IMR-90 (cell line): ENCODE results near the gene HNRNPC. TPM values are rescaled to one million over a fixed set of nuclear protein-coding genes. Genes with fewer than 3 reads are reported as not detected.

Experiments used
- ATAC-seq: fragments of 200-7000 bp; cut with Tn5 transposase; 2 replicates; pipeline ENCODE4 v1.9.1; 2020; ENCODE audit warnings: low read depth, mild to moderate bottlenecking, moderate library complexity
- BruUV-seq: library from RNA; stranded (reverse); fragments of 400-500 nt; replicated peaks from 2 replicates; lab custom pipeline; 2021; lab: Mats Ljungman, UMichigan
- CTCF ChIA-PET: fragments of 300-600 bp; formaldehyde crosslinking; extraction: SDS; loops from one replicate; lab custom pipeline; 2021; ENCODE audit warnings: antibody characterized with exemption; lab: Yijun Ruan, JAX
- POLR2A ChIA-PET: fragments of 300-600 bp; sonication (Branson Sonifier 250); formaldehyde crosslinking; loops from one replicate; lab custom pipeline; 2022; ENCODE audit warnings: antibody characterized with exemption; ENCODE audit not compliant: unreplicated experiment; lab: Charles Lee
- DNase-seq: peaks from one replicate; pipeline ENCODE4 v3.0.0; 2013
- H2AFZ ChIP-seq: replicated peaks from 2 replicates; pipeline ENCODE3; 2013; ENCODE audit warnings: low read length, mild to moderate bottlenecking; ENCODE audit not compliant: poor library complexity
- H2AK5ac ChIP-seq: 2 replicates; pipeline ENCODE4 v1.6.1; 2013; ENCODE audit warnings: low read depth, low read length, inconsistent platforms
- H2AK9ac ChIP-seq: replicated peaks from 2 replicates; pipeline ENCODE3; 2013; ENCODE audit warnings: mild to moderate bottlenecking, low read depth, low read length, moderate library complexity; ENCODE audit not compliant: poor library complexity
- H2BK120ac ChIP-seq: 2 replicates; pipeline ENCODE4 v1.6.1; 2013; ENCODE audit warnings: low read depth, low read length, inconsistent platforms
- H2BK15ac ChIP-seq: 3 replicates; pipeline ENCODE4 v1.6.1; 2013; ENCODE audit warnings: low read depth, low read length, inconsistent platforms
- H2BK20ac ChIP-seq: 2 replicates; pipeline ENCODE4 v1.6.1; 2013; ENCODE audit warnings: low read depth, mild to moderate bottlenecking, inconsistent platforms, low read length, moderate library complexity
- H2BK5ac ChIP-seq: 2 replicates; pipeline ENCODE4 v1.6.1; 2013; ENCODE audit warnings: mild to moderate bottlenecking, low read depth, low read length, inconsistent platforms; ENCODE audit not compliant: poor library complexity, severe bottlenecking
- H3K14ac ChIP-seq: replicated peaks from 2 replicates; pipeline ENCODE4 v1.6.1; 2013; ENCODE audit warnings: low read depth, low read length, inconsistent platforms
- H3K18ac ChIP-seq: 2 replicates; pipeline ENCODE4 v1.6.1; 2013; ENCODE audit warnings: low read depth, low read length, control low read depth
- H3K23ac ChIP-seq: 2 replicates; pipeline ENCODE4 v1.6.1; 2013; ENCODE audit warnings: low read depth, low read length, inconsistent platforms
- H3K27ac ChIP-seq: 2 replicates; pipeline ENCODE4 v1.5.1; 2013; ENCODE audit warnings: mild to moderate bottlenecking, control low read depth, low read length; ENCODE audit not compliant: insufficient read depth
- H3K27me3 ChIP-seq: 2 replicates; pipeline ENCODE4 v1.6.1; 2013; ENCODE audit warnings: low read length; ENCODE audit not compliant: control insufficient read depth, insufficient read depth
- H3K36me3 ChIP-seq: 2 replicates; pipeline ENCODE4 v1.6.1; 2013; ENCODE audit warnings: low read length, mixed read lengths; ENCODE audit not compliant: control insufficient read depth, insufficient read depth
- H3K4ac ChIP-seq: 2 replicates; pipeline ENCODE4 v1.6.1; 2013; ENCODE audit warnings: low read depth, low read length, inconsistent platforms
- H3K4me1 ChIP-seq: 2 replicates; pipeline ENCODE4 v1.6.1; 2013; ENCODE audit warnings: low read length, mixed read lengths; ENCODE audit not compliant: control insufficient read depth, insufficient read depth
- H3K4me2 ChIP-seq: 2 replicates; pipeline ENCODE4 v1.6.1; 2013; ENCODE audit warnings: low read depth, mild to moderate bottlenecking, control low read depth, low read length, moderate library complexity
- H3K4me3 ChIP-seq: 2 replicates; pipeline ENCODE4 v1.5.1; 2013; ENCODE audit warnings: low read depth, mild to moderate bottlenecking, control low read depth, low read length, moderate library complexity; ENCODE audit not compliant: insufficient read depth
- H3K56ac ChIP-seq: 2 replicates; pipeline ENCODE4 v1.6.1; 2013; ENCODE audit warnings: low read length, inconsistent platforms; ENCODE audit not compliant: insufficient read depth; ENCODE audit errors: extremely low read depth
- H3K79me1 ChIP-seq, 2 experiments: 2 replicates each; pipeline ENCODE4 v1.6.1; 2013; ENCODE audit warnings: low read length in 2 of 2, inconsistent platforms in 1 of 2, low read depth in 1 of 2
- H3K9ac ChIP-seq: 2 replicates; pipeline ENCODE4 v1.6.1; 2013; ENCODE audit warnings: low read depth, low read length, control low read depth
- H3K9me1 ChIP-seq: 2 replicates; pipeline ENCODE4 v1.6.1; 2013; ENCODE audit warnings: low read length, inconsistent platforms; ENCODE audit not compliant: insufficient read depth
- H3K9me3 ChIP-seq: 2 replicates; pipeline ENCODE4 v1.6.1; 2013; ENCODE audit warnings: low read length; ENCODE audit not compliant: control insufficient read depth, insufficient read depth
- H4K20me1 ChIP-seq: 2 replicates; pipeline ENCODE4 v1.6.1; 2013; ENCODE audit warnings: low read length, inconsistent platforms; ENCODE audit not compliant: insufficient read depth
- H4K5ac ChIP-seq: 2 replicates; pipeline ENCODE4 v1.6.1; 2013; ENCODE audit warnings: mild to moderate bottlenecking, low read depth, low read length, control low read depth
- H4K8ac ChIP-seq, 2 experiments: 2 replicates each; pipeline ENCODE4 v1.6.1; 2013; ENCODE audit warnings: low read depth in 2 of 2, low read length in 2 of 2, control low read depth in 1 of 2, inconsistent platforms in 1 of 2
- H4K91ac ChIP-seq: 2 replicates; pipeline ENCODE4 v1.6.1; 2013; ENCODE audit warnings: low read depth, low read length, inconsistent platforms; ENCODE audit not compliant: insufficient read depth
- BHLHE40 ChIP-seq: fragments of 150-350 bp; IDR thresholded peaks from 2 replicates; pipeline ENCODE4 v1.6.1; 2016; ENCODE audit warnings: mild to moderate bottlenecking, low read depth, low read length
- CEBPB ChIP-seq: IDR thresholded peaks from 2 replicates; pipeline ENCODE4 v1.6.1; 2012; ENCODE audit warnings: low read depth, low read length, improper control_type of control experiment
- CHD1 ChIP-seq: IDR thresholded peaks from 2 replicates; pipeline ENCODE4 v1.6.1; 2012; ENCODE audit warnings: low read depth, low read length, improper control_type of control experiment
- CTCF ChIP-seq: conservative IDR thresholded peaks from 2 replicates; pipeline ENCODE4 v1.5.1; 2012; ENCODE audit warnings: mild to moderate bottlenecking, low read depth, low read length, improper control_type of control experiment
- ELK1 ChIP-seq: fragments of 150-350 bp; IDR thresholded peaks from 2 replicates; pipeline ENCODE4 v1.6.1; 2016; ENCODE audit warnings: low read depth, mild to moderate bottlenecking, low read length, moderate library complexity, borderline replicate concordance
- FOS ChIP-seq: fragments of 150-350 bp; IDR thresholded peaks from 2 replicates; pipeline ENCODE4 v1.6.1; 2016; ENCODE audit warnings: low read depth, low read length
- MAFK ChIP-seq: IDR thresholded peaks from 2 replicates; pipeline ENCODE4 v1.6.1; 2012; ENCODE audit warnings: low read depth, low read length, improper control_type of control experiment
- MAZ ChIP-seq: IDR thresholded peaks from 2 replicates; pipeline ENCODE4 v1.6.1; 2012; ENCODE audit warnings: low read depth, mild to moderate bottlenecking, low read length, improper control_type of control experiment, moderate library complexity, borderline replicate concordance
- MXI1 ChIP-seq: IDR thresholded peaks from 2 replicates; pipeline ENCODE4 v1.6.1; 2012; ENCODE audit warnings: low read depth, mild to moderate bottlenecking, low read length, moderate library complexity, borderline replicate concordance
- NFE2L2 ChIP-seq: fragments of 150-350 bp; IDR thresholded peaks from 2 replicates; pipeline ENCODE4 v1.6.1; 2016; ENCODE audit warnings: low read depth, mild to moderate bottlenecking, low read length
- POLR2A ChIP-seq: IDR thresholded peaks from 2 replicates; pipeline ENCODE4 v1.6.1; 2012; ENCODE audit warnings: mild to moderate bottlenecking, low read depth, low read length
- RAD21 ChIP-seq: IDR thresholded peaks from 2 replicates; pipeline ENCODE4 v1.6.1; 2012; ENCODE audit warnings: low read length, improper control_type of control experiment
- RCOR1 ChIP-seq: IDR thresholded peaks from 2 replicates; pipeline ENCODE4 v1.6.1; 2012; ENCODE audit warnings: mild to moderate bottlenecking, low read length, improper control_type of control experiment; ENCODE audit not compliant: insufficient replicate concordance
- RFX5 ChIP-seq: IDR thresholded peaks from 2 replicates; pipeline ENCODE4 v1.8.0; 2012; ENCODE audit warnings: low read depth, mild to moderate bottlenecking, low read length, moderate library complexity
- SMC3 ChIP-seq: fragments of 150-350 bp; IDR thresholded peaks from 2 replicates; pipeline ENCODE4 v1.6.1; 2016; ENCODE audit warnings: low read depth, mild to moderate bottlenecking, antibody characterized with exemption, low read length, moderate library complexity
- USF2 ChIP-seq: fragments of 150-350 bp; IDR thresholded peaks from 2 replicates; pipeline ENCODE4 v1.6.1; 2017; ENCODE audit warnings: mild to moderate bottlenecking, antibody characterized with exemption, low read length, low read depth
- WGBS, 2 experiments: methylation state at CpG; one replicate each; pipeline versions ENCODE4 v1.1.5 to v1.1.7; 2013; ENCODE audit warnings: missing lambda C conversion rate in 2 of 2; ENCODE audit not compliant: insufficient read length in 1 of 2; ENCODE audit errors: extremely low coverage in 2 of 2; 5-methylcytosine and 5-hydroxymethylcytosine counted together
- dilution Hi-C: fragments of 300-500 bp; cut with HindIII; formaldehyde crosslinking; loops from one replicate; pipeline ENCODE4 v1.14.3; 2018; ENCODE audit warnings: low sequenced_read_pairs; ENCODE audit not compliant: unreplicated experiment
- in situ Hi-C: fragments of 300-500 bp; cut with MboI; formaldehyde crosslinking; loops from 3 replicates; pipeline ENCODE4 v1.14.3; 2019; ENCODE audit warnings: low sequenced_read_pairs, inconsistent platforms, mixed read lengths
- intact Hi-C: fragments of 100-400 bp; cut with micrococcal nuclease; formaldehyde crosslinking; loops from 2 replicates; pipeline ENCODE4 v1.10.0; 2022
- polyA plus RNA-seq, 3 experiments: library from polyadenylated mRNA; depleted of rRNA; stranded (reverse); fragments of >200 nt; gene quantifications; 2 replicates each; pipeline ENCODE4 v1.2.3, GENCODE V29; 2012; ENCODE audit warnings: low replicate concordance in 1 of 3
- total RNA-seq: library from RNA; depleted of rRNA; stranded (reverse); fragments of >200 nt; gene quantifications from 2 replicates; pipeline ENCODE4 v1.2.3, GENCODE V29; 2012

HNRNPC gene
- total and polyA plus RNA-seq, 2 of the 4 experiments (the other 2 are of a cell fraction) = 308 to 615 TPM

GRCh38 chr14:21208554-21208953 is 60.7 kb downstream of the HNRNPC start:
- DNase-seq = no peak
- Histone ChIP-seq H3K79me1 (peaks cover 14 to 50% of the 10 kb centered on the region in 2 experiments), H3K36me3 (peaks cover 43% of the 10 kb centered on the region), H2BK15ac (no peak overlapping the region), H3K9me3 (no peaks in the 10 kb centered on the region), H3K18ac (no peak overlapping the region), H2BK20ac (no peak overlapping the region), H4K8ac (no peak overlapping the region), H2BK5ac (no peak overlapping the region), H4K91ac (no peak overlapping the region), H3K14ac (no peak overlapping the region), H3K27ac (no peak overlapping the region), H2AFZ (no peak overlapping the region), H3K4ac (no peak overlapping the region), H3K4me1 (0 out of 2 replicates have a peak, but pooled peaks cover 2% of the 10 kb centered on the region), H3K9me1 (peaks cover 2% of the 10 kb centered on the region), H4K20me1 (peaks cover 26% of the 10 kb centered on the region), H3K27me3 (no peaks in the 10 kb centered on the region), H2BK120ac (no peak overlapping the region), H3K4me2 (no peak overlapping the region), H2AK5ac (no peak overlapping the region), H2AK9ac (no peak overlapping the region), H3K56ac (no peak overlapping the region), H3K4me3 (no peak overlapping the region), H4K5ac (no peak overlapping the region), H3K9ac (no peak overlapping the region), H3K23ac (no peak overlapping the region)
- ATAC-seq = no peak
- no CpG with 5 or more reads among the region's 4 CpGs for WGBS, 2 experiments
- BruUV-seq = no TSS peak
- CTCF ChIA-PET = no interaction called here
- dilution Hi-C loops (no loop called here), in situ Hi-C loops (no loop called here), intact Hi-C loops (no loop called here)
- POLR2A ChIA-PET = no interaction called here
- no peak for TF ChIP-seq CHD1
- TF ChIP-seq BHLHE40 = no peak
- no peak for TF ChIP-seq FOS
- no peak for TF ChIP-seq RFX5
- no peak for TF ChIP-seq MAZ
- TF ChIP-seq RAD21 = no peak
- no peak for TF ChIP-seq NFE2L2
- no peak for TF ChIP-seq RCOR1
- no peak for TF ChIP-seq CTCF
- no peak for TF ChIP-seq ELK1
- no peak for TF ChIP-seq MXI1
- no peak for TF ChIP-seq USF2
- no peak for TF ChIP-seq SMC3
- TF ChIP-seq CEBPB = no peak
- no peak for TF ChIP-seq POLR2A
- no peak for TF ChIP-seq MAFK
